ENCODE measurements around the gene PGBD5.

Gene PGBD5

GRCh38 chr1:230387296-230387695, 38.8 kb downstream of the PGBD5 start:
- TF ChIP-seq RARB (CRISPR knock-in tag; IDR thresholded peaks at IDR 0.05) (no peak), ZNF8 (CRISPR knock-in tag; IDR thresholded peaks at IDR 0.05) (no peak), ARNTL (CRISPR knock-in tag; IDR thresholded peaks at IDR 0.05; ENCODE audit: borderline replicate concordance, low read depth) (no peak), SNAI2 (CRISPR knock-in tag; IDR thresholded peaks at IDR 0.05) (no peak), TOX (CRISPR knock-in tag; IDR thresholded peaks at IDR 0.05; ENCODE audit: borderline replicate concordance) (no peak), CSRNP3 (CRISPR knock-in tag; IDR thresholded peaks at IDR 0.05) (no peak), CSDC2 (CRISPR knock-in tag; IDR thresholded peaks at IDR 0.05) (no peak), PPARA (CRISPR knock-in tag; IDR thresholded peaks at IDR 0.05; ENCODE audit: borderline replicate concordance) (no peak)

GRCh38 chr1:230386637-230387262, 39.4 kb downstream of the PGBD5 start:
- TF ChIP-seq ISL1 (CRISPR knock-in tag; IDR thresholded peaks at IDR 0.05) (no peak), ZNF70 (CRISPR knock-in tag; IDR thresholded peaks at IDR 0.05) (no peak), ZC3H10 (CRISPR knock-in tag; IDR thresholded peaks at IDR 0.05) (no peak), ZFP3 (CRISPR knock-in tag; IDR thresholded peaks at IDR 0.05) (no peak), ZFP30 (CRISPR knock-in tag; IDR thresholded peaks at IDR 0.05) (no peak), TCF4 (CRISPR knock-in tag; IDR thresholded peaks at IDR 0.05; ENCODE audit: borderline replicate concordance) (no peak), ZNF8 (CRISPR knock-in tag; IDR thresholded peaks at IDR 0.05) (no peak), SNAI2 (CRISPR knock-in tag; IDR thresholded peaks at IDR 0.05) (no peak), PPARA (CRISPR knock-in tag; IDR thresholded peaks at IDR 0.05; ENCODE audit: borderline replicate concordance) (no peak), OSR1 (CRISPR knock-in tag; IDR thresholded peaks at IDR 0.05) (no peak), TSHZ2 (CRISPR knock-in tag; IDR thresholded peaks at IDR 0.05) (no peak), GLIS3 (CRISPR knock-in tag; IDR thresholded peaks at IDR 0.05) (no peak)
- ATAC-seq = no peak

More at GRCh38 chr1:230387296-230387695, 38.8 kb downstream of the PGBD5 start:
- no peak for ATAC-seq

- no peak for ATAC-seq
- TF ChIP-seq TSHZ2 (CRISPR knock-in tag; IDR thresholded peaks at IDR 0.05) = no peak
- no peak for TF ChIP-seq ZFP3 (CRISPR knock-in tag; IDR thresholded peaks at IDR 0.05)
- TF ChIP-seq SNAI2 (CRISPR knock-in tag; IDR thresholded peaks at IDR 0.05) = no peak
- no peak for TF ChIP-seq BACH2 (CRISPR knock-in tag; IDR thresholded peaks at IDR 0.05; ENCODE audit: borderline replicate concordance)
- no peak for TF ChIP-seq ESRRG (CRISPR knock-in tag; IDR thresholded peaks at IDR 0.05)
- no peak for TF ChIP-seq RARB (CRISPR knock-in tag; IDR thresholded peaks at IDR 0.05)
- TF ChIP-seq CSDC2 (CRISPR knock-in tag; IDR thresholded peaks at IDR 0.05) = no peak
- TF ChIP-seq ARNTL (CRISPR knock-in tag; IDR thresholded peaks at IDR 0.05; ENCODE audit: borderline replicate concordance, low read depth) = no peak
- no peak for TF ChIP-seq GLIS3 (CRISPR knock-in tag; IDR thresholded peaks at IDR 0.05)
- no peak for TF ChIP-seq TOX (CRISPR knock-in tag; IDR thresholded peaks at IDR 0.05; ENCODE audit: borderline replicate concordance)
- TF ChIP-seq CSRNP3 (CRISPR knock-in tag; IDR thresholded peaks at IDR 0.05) = no peak
- TF ChIP-seq ZNF565 (CRISPR knock-in tag; conservative IDR thresholded peaks at IDR 0.05; ENCODE audit: low read depth) = no peak
- TF ChIP-seq OSR1 (CRISPR knock-in tag; IDR thresholded peaks at IDR 0.05) = no peak
- TF ChIP-seq POU6F1 (CRISPR knock-in tag; IDR thresholded peaks at IDR 0.05; ENCODE audit: borderline replicate concordance, low read depth) = no peak
- no peak for TF ChIP-seq TCF4 (CRISPR knock-in tag; IDR thresholded peaks at IDR 0.05; ENCODE audit: borderline replicate concordance)
- no peak for TF ChIP-seq ZFP30 (CRISPR knock-in tag; IDR thresholded peaks at IDR 0.05)
Observed at GRCh38 chr1:230385930-230386329, 40.2 kb downstream of the PGBD5 start.

All from SK-N-SH treated with all-trans-retinoic acid at 6 μM for 48 hours (cell line).